Measurements from ENCODE around the gene SRBD1.
A peak's percentile ranks its signal among the peaks of the same experiment; 100 is the strongest.
"Not testable (repeated sequence)": the region's sequence is repeated elsewhere in the genome, so short reads cannot be mapped to it uniquely, and the experiment has no call there.

SRBD1 gene

DNA sequence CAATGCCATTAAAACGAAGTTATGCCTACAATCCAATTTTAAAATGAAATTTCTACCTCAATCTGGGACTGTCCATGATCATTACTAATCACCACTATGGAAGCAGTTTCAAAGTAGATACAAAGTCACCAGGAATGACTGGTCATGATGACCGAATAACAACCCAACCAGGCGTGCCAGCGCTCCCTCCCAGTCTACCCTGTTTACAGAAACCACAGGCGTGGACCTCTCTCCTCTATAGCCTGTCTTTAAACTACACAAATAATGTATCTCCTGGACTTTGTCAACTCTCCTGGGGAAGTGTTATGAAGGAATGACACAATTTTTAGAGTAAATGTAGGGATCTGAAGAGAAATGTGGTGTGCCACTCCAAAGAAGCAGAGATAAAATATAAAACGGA is 150.2 kb downstream of the SRBD1 start:
- no peak for DNase-seq

DNA sequence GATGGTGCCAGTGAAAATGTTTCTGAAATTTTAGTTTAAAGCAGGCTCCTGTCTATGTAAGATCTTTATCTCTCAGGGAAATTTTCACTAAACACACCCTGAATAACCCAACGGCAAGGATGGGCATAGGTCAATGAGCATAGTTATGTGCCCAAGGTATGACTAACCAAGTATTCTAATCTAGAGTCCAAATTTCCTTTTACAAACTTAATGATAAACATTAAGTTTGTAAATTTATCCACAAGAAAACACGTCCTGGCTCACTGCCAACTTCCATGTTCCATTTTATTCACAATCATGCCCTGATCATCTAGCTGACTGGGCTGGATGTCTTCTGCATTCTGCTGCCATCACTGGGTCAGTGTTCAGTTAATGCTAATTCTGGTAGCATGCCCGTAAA is 151.2 kb downstream of the SRBD1 start:
- no peak for DNase-seq

DNA sequence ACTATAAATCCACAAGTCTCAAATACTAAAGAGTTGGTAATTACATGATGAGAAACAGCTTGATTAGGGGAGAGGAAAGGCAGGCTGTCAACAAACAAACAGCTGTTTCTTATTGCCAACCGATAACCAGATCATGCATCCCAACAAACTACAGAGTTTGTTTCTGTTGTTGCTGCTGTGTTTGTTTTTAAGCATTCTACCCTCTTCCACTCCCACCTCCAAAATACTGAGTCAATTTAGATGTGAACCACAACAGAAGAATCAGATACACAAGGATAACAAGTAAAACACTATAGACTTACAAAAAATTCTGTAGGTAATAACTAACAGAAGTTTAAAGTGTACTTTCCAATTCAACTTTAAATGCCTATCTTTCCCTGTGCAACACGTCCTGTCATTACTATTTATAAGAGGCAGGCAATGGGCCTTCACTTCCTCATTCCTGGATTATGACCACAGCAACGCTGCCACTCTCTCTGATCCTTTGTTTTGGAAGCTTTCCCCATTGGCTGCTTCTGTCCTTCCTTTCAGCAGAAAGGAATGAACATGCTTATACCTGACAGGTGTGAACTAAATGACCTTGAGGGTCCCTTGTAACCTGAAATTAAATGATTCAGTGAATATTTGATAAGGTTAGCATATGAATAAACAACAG is 152.0 kb downstream of the SRBD1 start:
- peak; percentile 2 for DNase-seq

DNA sequence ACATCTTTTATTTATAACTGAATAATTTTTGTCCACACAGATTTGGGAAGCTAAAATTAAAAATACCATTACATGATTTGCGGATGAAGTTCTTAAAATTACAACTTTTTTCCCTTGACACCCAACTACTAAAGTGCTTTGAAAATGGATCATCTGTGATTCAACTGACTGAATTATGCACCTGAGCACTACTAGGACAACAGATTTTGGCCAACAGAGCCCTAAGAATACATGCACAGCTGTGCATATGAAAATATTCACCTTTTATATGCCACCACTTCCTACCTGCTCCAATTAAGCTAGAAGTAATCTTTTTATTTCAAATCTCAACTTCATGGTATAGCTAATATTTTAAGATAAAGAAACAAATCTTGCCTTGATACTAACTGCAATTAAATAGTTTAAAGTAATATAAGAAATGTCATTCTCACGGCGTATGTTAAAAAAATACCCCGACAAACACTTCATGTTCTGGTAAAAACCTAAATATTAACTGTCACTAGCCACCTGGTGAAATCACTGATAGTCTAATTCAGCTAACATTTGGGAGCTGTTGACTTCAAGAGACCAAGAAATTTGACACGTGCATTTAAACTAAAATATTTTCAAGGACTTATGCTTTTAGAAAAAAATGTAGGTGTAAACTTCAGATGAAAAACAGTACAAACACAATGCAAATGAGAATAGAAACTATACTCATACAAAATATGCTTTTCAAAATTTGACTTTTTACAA is 153.7 kb downstream of the SRBD1 start:
- DNase-seq = no peak

DNA sequence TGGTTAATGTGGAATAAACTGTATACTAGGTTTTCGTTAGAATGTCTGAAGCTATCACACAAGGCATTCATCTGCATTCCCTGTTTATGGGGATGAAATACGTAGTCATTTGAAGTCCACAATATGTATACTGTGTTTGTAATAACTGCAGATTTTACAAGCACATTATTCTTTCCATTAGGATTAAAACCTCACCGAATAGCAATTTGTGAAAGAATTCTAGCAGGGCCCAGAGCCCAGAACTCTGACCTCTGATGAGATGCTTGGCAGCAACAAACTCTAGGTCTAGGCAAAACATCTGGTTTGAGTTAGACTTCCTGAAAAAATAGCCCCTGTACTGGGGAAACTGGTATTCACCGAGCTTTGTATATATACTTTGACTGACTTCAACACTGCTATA is 158.2 kb downstream of the SRBD1 start:
- DNase-seq = no peak

DNA sequence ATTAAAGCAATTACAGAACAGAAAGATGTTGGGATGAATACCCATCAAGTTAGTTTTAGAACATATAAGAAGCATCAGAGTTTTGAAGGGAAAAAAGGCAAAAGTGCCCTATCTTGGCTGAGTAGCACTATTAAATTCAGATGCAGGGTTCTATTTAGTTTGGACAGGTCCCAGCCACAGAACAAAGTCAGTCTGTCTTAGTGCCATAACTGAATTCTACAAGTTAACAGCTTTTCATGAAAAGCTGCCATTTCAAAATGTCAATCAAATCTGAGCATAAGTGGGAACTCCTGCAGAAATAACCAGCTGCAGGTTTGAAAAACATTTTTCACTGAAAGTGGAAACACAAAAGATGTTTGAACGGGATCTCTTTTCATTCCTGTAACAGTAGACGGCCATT is 160.4 kb downstream of the SRBD1 start:
- DNase-seq = no peak

DNA sequence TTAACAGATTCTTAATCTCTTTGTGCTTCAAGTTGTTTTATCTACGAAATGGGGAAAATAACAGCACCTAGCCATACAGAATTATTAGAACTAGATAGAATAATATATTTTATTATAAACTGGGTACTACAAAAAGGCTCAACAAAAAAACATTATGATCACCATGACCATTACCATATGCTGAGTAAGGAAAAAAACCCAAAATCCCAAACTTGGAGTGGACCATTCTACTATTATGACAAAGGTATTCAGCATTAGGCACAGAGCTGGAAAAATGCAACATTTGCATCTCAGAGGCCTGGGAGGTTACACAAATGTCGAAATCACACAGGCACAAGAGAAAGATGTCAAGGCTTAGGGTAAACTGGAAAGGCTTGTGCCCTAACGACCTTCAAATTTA is 162.8 kb downstream of the SRBD1 start:
- DNase-seq = no peak

DNA sequence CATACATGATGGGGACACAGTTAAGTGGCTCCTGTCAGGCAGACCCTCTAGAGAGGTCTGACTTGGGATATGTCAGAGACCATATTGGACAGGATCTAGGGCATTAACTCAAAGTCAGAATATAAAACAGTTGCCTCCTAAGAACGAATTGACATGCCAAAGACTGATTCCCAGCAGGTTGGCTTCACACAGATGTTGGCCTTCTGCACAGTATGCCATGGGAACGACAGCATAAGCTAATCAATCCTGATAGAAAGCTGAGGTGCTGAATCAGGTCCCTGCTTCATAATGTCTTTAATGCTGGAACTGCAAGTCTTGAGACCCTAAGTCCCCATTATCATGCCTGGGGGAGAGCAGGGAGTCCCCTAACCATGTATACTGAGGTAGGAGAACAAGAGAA is 165.1 kb downstream of the SRBD1 start:
- DNase-seq = no peak

DNA sequence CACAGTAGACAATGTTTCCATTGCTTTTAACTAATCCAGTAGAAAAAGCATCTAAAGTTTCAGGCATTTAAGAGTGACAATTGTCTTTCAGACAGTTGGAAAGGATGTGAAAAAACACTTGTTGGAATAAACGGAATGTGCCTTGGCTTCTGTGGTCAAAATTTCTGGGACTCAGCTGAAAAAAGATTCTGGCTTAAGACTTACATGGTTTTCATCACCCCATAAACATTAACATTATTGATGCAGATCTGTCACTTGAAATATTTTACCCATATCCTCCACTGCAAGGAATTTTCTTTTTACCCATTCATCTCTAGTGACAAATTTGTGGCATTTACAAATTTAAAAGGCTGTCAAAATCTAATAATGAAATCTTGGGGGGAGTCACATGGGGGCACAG is 166.0 kb downstream of the SRBD1 start:
- DNase-seq = no peak

DNA sequence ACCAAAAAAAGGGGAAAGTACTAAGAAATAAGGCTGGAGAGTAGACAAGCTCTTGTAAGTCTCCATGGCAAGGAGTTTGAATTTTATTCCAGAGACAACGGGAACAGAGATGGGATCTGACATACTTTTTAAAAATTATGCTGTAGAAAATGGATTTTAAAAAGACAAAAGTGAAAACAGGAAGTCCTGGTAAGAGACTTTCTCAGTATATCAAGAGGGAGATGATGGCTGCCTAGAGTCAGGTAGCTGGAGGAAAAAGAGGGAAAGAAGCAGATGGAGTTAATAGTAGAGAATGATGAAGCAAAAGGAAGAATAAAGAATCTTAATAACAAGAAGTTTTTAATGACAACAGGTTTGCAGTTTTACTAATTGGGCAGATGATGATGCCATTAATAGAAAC is 168.1 kb downstream of the SRBD1 start:
- DNase-seq = no peak

DNA sequence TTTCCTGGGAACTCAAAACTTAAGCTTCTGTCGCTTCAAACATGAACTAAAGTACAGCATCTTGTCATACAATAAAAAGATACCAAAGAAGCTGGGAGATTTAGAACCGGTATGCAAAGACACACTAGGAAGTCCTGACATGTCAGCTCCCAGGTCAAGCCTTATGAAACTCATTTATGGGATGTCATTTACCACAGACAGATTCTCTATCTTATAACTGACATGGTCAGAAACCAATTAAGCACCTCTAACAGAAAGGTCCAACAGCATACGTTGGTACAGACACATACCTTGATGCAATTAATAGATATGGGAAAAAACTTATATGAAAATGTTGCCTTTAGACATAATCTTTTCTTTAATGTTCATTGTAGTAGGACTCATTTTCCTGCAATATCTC is 169.0 kb downstream of the SRBD1 start:
- DNase-seq = no peak

DNA sequence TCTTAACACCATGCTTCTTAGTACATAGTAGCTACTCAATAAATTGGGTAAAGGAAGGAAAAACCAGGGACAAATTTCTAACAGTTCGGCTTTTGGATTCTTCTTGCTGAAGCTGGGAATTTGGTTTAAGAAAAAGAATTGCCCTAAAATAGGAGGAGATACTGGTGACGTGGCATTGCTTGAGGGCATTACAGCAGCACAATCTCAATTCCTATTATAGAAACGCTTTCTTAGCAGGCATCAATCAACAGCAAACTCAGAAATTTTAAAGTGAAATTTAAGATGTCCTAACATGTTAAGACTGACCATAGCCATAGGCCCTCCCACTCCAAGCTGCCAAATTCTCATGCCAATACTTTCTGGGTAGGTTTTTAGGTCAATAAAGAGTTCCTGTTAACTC is 169.5 kb downstream of the SRBD1 start:
- no peak for DNase-seq

DNA sequence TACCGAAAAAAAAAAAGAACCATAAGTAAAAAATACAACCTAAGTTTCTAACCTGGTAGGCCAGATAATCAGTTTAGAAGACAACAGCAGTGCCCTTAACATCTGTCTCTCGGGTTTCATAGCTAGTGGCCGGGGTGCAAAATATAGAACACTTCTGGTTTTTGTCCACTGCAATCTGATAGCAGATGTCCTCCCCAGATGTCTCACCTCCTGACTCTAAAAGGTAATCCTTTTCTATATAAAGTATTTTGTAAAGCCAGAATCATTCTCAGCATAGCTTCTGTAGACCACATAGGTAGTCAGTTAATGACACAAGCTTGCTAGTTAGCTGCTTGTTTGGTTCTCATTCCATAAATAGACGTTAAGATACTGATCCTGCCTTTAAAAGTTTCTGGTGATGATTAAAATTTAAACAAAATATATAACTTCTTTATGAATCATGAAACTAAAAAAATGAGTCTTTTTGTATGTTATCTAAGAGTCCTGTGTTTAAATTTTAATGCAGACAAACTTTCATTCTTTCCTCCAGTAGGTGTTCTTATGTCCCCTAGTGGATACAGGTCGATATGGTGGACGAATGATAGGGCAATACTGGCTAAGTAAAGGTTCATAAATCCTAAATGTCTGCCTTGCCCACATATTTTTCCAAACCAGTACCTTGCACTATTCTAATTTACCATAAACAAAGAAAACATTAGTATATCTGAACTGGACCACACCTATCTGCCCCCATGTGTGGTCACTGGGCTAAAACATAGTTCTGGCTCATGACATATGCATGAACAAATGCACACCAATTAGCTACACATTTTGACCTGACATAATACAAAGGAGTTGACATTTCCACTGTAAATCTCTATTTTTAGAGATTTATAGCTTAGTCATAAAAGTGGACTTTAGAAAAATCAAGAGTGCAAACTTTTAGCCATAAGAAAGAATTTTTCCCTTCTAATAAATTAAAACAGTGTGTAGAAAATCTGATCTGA is 171.0 kb downstream of the SRBD1 start:
- DNase-seq = no peak

DNA sequence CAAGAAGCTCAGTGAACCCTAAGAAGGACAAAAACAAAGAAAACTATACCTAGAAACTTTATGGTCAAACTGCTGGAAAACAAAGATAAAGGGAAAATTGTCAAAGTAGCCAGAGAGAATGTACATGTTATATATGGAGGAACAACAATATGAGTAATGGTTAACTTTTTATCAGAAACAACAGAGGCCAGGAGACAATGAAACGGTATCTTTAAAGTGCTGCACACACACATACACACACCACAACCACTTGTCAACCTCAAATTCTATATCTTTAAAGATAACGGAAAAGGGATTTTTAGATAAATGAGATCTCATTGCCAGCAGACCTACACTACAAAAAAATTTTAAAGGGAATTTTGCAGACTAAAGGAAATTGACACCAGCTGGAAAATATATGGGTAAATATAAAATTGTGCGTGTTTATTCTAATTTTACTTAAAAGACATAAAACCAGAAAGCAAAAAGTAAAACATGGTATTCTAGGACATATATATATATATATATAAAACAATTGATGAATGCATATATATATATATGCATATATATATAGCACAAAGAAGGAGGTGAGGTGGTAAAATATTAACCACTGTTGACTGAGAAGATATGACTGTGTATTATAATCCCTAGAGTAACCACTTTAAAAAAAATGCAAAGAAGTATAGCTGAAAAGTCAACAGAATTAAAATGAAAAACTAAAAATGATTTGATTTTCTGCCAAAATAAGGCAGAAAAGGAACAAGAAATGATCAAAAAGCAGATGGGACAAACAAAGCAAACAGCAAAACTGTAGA is 172.0 kb downstream of the SRBD1 start:
- no peak for DNase-seq

DNA sequence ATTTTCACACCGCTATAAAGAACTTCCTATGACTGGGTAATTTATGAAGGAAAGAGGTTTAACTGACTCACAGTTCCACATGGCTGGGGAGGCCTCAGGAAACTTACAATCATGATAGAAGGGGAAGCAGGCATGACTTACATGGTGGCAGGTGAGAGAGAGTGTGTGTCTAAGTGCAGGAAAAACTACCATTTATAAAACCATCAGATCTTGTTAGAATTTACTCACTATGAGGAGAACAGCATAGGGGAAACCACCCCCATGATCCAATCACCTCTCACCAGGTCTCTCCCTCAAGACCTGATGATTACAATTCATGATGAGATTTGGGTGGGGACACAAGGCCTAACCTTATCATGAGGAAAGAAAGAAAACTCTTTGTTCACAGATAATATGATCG is 174.6 kb downstream of the SRBD1 start:
- no peak for DNase-seq

DNA sequence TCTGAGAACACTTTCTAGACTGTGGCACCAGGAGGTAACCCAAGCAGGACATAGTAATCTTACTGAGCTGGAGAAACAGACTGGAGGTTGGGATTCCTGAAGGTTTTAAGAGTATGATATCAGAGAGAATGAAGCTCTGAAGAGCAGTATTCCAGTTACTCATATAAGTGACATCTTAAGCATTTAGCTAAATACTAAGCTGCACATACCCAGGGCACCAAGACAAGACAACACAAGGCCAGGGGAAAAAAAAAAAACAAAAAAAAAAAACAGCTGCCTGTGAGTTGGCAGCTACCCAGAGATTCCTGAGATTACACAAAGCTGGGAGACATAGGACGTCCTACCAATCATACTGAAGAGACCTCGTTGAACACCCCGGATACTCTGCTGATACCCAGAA is 175.8 kb downstream of the SRBD1 start:
- DNase-seq = no peak

DNA sequence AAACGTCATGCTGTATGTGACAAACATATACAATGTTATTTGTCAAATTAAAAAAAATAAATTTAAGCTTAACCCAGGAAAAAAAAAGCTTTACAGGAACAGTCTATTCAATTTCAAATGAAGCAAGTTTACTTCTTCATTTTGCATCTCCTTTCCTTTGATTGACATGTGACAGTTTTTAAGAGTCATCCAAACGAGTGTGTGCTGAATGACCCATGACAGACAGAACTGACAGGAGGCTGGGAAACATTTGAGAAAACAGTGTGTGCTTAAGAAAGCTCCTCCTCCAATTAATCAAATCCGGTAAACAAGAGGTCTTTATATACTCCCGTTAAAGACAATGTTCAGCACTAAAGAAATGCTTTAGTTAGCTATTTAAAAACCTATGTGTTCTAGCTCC is 177.7 kb downstream of the SRBD1 start:
- no peak for DNase-seq

DNA sequence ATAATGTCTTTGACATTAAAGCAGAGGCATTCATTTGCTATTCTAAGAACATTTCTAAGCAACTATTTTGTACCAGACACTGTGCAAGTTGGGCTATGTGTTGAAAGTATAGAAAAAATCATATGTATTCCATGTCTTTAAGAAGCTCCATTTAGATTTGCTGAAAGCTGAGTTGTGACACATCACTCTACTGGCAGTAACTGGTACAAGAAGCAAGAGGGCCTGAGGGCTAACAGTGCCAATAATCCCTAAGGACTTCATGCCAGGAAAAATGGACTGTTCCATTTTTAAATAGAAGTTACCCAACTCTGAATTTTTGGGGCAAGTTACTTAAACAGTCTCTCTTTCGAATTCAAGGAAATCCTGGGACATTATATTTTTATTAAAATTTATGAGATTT is 178.7 kb downstream of the SRBD1 start:
- no peak for DNase-seq

DNA sequence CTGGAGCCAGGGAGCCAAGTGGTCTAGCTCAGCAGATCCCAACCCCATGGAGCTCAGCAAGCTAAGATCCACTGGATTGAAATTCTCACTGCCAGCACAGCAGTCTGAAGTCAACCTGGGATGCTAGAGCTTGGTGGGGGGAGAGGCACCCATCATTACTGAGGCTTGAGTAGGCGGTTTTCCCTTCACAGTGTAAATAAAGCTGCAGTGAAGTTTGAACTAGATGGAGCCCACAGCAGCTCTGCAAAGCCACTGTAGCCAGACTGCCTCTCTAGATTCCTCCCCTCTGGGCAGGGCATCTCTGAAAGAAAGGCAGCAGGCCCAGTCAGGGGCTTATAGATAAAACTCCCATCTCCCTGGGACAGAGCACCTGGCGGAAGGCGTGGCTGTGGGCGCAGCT is 185.0 kb downstream of the SRBD1 start:
- not testable (repeated sequence) for DNase-seq

DNA sequence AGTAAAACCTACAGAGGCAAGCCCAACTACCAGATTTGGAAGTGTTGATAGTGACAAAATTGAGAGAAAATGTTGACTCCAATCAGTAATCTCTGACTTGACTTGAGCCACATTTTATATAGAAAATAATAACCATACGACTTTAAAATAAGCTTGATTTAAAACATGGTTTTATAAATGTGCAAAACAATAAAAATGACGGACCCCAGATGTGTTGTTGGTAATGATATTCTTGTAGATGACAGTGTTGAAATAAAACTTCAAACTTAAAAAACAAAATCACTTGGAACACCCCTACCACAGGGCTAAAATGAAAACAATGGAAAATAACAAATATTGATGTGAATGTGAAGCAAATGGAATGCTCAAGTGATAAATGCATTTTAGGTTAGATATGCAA is 188.1 kb downstream of the SRBD1 start:
- no peak for DNase-seq

DNA sequence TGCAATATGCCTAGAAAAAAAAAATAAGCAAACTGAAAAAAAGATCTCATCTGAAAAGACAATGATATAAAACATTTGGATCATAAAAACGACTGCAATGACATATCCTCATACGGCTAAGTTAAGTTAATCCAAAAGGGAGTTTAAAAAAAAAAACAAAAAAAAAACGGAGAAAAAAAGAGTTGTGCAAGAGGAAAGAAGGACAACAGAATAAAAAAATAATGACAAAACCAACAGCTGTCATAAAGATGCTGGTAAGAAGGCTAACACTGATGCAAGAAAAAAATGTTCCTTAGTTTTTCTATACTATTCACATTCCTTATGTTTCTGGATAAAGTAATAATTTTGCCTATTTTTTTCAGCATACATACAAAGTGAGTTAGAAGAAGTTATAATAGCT is 192.5 kb downstream of the SRBD1 start:
- DNase-seq = no peak

DNA sequence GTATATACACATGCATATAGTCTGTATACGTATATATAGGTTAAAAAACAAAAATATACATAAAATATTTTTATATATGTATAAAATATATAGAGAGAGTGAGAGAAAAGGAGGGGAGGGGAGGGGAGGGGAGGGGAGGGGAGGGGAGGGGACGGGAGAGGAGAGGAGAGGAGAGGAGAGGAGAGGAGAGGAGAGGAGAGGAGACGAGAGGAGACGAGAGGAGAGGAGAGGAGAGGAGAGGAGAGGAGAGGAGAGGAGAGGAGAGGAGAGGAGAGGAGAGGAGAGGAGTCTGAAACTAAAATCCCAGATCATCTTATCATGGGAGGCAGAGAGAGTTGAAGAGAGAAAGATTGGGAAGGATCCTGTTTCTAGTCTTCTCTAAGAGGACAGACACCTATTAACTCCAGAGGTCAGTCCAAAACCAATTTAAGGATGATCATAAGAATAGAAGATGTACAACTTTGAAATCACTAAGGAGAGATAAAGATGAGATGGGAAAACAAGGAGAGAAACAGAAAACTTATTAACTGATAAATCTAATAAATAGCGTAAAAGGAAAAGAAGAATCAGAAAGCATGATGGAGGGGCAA is 195.4 kb downstream of the SRBD1 start:
- DNase-seq = no peak

Measured in SIG-M5 (cell line).